ENCODE data around the gene NUP107. TPM values are rescaled to one million over a fixed set of nuclear protein-coding genes. Genes with fewer than 3 reads are reported as not detected.

The NUP107 gene
- total RNA-seq, 1 donor from 2014 or later = 59.9 TPM

DNA sequence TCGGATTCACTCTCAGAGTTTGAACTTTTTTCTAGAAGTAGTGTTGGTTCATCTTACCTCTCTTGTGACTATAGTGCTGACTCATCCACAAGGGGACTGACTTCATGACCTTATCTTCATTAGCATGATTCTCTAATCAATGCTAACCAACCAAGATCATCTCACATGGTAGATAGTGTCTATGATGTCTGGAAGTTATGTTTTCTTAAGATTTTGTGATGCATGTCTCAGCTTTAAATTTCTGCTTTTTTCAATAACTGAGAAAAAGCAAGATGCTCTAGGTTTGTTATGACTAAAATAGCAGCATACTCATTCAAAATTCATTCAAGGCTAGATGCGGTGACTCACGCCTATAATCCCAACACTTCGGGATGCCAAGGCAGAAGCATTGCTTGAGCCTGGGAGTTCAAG, 46.9 kb downstream of the NUP107 start:
- no peak for DNase-seq (ENCODE audit: low spot score in 2 of 2)
- no peak for FAIRE-seq

DNA sequence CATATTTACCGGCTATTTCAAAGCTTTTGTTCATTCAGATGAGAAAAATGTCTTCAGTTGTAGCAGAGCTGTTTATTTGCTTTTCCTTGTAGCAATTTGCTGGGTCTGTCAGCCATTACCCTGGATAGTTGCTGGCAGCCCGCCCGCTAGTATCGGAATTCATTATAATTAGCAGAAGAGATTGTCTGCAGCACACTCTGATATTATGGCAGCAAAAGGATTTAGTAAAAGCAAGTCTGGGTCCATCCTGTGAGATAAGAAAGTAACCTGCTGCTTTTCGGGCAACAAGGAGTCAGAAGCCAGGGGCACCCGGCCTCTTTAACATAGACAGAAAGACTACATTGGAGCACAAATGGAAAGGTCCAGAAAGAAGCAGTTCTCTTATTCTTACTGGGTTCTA, 53.1 kb downstream of the NUP107 start:
- FAIRE-seq (no peak), DNase-seq (ENCODE audit: low spot score in 2 of 2) (no peak)

DNA sequence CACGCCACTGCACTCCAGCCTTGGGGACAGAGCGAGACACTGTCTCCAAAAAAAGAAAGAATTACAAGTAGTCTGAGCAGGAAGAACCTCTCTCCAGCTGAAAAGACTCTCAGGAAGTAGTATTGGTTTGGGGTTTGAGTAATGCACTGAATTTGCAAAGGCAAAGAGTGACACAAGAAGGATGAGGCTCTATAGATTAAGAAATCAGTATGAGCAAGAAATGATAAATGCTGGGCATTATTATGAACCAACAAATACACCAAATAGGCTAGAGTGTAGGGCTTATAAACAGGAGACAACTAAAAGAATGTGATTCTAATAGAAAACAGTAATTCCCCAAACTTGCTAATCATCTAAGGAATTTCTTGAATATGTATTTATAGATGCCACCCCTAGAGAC, 56.6 kb downstream of the NUP107 start:
- DNase-seq (ENCODE audit: low spot score in 2 of 2) (no peak), FAIRE-seq (no peak)

DNA sequence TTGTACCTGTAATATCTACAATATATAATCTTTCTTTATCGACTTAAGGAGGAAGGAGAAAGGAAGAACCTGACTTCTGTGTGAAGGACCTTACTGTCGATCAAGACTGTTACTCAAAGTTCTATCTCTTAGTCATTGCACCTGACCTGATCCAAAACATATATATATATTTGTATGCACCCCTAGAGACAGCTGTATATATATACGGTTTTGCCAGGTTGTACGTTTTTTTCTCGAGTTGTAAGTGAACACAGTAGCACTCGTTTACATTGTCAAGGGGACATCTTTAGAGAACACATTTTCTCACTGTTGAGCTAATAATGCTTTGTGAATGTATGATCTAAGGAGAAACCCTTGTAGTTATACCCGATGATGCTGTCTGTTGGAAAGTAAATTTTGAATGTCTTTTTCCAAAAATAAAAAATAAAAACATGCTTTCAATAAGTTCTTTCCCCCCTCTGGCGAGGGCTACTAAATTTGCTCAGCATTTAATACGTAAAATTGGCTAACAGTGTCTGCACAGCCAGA, 58.7 kb downstream of the NUP107 start:
- DNase-seq (ENCODE audit: low spot score in 2 of 2) (peak in 1 of 2 donors; percentile 16), FAIRE-seq (no peak)

DNA sequence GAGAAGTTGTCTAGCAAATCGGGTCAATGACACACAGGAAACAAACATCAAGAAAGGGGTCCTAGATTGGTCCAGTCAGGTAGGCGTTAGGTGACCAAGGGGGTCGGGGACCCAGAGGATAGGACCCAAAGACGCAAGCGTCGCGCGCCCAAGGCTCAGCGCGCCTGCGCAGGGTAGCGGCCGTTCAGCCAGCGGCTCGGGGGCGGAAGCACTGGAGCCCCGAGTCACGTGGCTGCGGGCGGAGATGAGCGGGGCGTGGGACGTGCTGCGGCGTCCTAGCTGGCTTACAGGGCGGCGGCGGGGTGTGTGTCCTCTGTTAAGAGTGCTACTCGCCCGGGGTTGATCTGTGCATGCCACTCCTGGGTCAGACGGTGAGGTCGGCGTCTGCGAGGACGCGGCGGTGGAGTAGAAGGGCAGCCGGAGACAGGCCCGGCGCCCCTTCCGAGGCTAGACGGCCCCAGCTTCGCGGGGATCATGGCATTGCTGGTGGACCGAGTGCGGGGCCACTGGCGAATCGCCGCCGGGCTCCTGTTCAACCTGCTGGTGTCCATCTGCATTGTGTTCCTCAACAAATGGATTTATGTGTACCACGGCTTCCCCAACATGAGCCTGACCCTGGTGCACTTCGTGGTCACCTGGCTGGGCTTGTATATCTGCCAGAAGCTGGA, 59.3 kb downstream of the NUP107 start, which contains the start of gene SLC35E3:
Gene SLC35E3 (plus strand): TSS at position 273 of the 668 bp plus-strand sequence. CDS start 202 bp downstream, at position 475.
- DNase-seq (ENCODE audit: low spot score in 2 of 2) (peak; percentile 86 to 91), FAIRE-seq (no peak)

DNA sequence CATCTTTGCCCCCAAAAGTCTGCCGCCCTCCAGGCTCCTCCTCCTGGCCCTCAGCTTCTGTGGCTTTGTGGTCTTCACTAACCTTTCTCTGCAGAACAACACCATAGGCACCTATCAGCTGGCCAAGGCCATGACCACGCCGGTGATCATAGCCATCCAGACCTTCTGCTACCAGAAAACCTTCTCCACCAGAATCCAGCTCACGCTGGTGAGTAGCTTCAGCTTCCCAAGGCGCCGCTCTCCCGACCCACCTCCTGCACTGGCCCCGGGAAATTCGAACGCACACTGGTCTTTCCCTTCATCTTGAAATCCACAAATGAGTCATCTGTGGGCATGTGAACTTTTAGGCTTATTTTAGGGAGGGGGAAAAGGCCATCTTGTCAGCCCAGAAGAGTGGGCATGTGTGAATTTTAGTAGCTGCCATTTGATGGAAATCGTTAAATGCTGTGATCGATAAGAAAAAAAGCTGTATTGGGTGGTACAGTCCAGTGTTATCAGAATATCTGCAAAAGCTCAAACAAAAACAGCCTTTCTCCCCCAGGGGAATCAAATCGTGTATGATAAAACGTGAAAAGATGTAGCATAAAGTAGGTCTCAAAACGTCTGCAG, 59.9 kb downstream of the NUP107 start:
- DNase-seq (ENCODE audit: low spot score in 2 of 2) (peak; percentile 38 to 53), FAIRE-seq (no peak)

DNA sequence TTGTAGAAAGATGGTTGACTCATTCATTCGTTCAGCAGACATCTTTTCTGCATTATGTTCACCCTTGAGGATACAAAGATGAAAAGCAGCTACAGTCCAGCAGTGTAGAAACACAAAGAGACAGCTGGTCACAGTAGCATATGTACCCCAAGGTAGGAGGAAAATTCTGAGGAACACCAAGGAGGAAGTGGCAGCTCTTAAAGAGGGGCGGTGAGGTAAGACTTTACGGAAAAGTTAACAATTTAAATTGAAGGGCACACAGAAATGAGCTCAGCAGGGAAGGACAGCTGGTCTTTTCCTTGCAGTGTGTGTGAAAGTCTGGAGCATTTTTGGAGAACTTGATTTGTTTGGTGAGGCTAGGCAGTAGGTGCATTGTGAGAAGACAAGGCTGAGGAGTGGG, 62.7 kb downstream of the NUP107 start:
- DNase-seq (ENCODE audit: low spot score in 2 of 2) (no peak), FAIRE-seq (no peak)

DNA sequence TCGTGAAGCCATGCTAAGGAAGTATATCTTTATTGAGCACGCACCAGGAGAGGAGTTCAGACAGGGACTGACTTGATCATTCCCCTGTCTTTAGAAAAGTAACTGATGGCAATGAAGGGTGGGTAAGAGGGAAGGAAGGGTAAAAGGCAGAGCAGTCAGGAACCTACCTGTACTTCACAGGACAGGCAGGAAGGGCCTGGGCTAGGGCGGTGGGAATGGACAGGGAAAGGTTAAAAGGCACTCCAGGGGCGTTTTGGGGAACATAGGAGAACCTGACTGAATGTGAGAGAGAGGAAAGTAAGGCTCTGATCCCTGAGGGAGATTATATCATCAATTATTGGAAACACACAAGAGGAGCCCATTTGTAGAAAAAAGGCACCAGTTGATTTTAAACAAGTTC, 63.1 kb downstream of the NUP107 start:
- no peak for DNase-seq (ENCODE audit: low spot score in 2 of 2)
- no peak for FAIRE-seq

DNA sequence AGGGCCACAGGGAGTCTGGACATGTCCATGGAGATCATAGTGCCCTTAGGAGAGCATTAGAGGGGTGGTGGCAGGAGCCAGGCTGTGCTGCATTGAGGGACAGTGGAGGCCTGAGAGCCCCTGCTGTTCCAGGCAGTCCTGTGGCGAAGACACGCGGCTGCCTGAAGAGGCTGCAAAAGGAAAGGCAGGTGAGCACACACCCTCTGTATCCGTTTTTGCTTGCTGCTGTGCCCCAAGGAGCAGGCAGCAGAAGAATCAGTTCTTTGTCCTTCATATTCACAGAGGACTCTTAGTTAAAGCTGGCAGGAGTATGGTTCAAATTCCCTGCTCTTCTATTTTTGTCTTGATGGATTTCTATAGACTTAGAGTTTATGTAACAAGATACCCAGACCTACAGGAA, 63.7 kb downstream of the NUP107 start:
- DNase-seq (ENCODE audit: low spot score in 2 of 2) = no peak
- FAIRE-seq = no peak

DNA sequence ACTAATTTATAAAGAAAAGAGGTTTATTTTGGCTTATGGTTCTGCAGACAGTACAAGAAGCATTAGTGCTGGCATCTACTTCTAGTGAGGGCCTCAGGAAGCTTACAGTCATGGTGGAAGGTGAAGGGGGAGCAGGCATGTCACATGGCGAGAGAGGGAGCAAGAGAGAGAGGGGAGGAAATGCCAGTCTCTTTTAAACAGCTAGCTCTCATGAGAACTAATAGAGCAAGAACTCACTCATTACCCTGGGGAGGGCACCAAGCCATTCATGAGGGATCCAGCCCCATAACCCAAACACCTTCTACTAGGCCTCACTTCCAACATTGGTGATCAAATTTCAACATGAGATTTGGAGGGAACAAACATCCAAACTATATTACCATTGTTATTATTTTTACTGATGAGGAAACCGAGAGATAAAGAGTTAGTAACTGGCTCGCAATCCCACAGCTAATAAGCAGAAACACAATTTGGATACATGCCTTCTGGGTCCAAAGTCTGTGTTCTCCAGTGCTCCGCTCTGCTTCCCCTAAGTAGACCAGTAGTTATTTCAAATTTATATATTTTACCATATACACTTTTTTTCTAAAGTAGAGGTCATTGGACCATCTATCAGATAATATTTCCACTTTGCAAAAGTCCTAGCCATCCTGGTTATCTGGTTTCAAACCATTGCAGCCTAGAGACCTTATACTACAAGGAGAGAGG, 68.9 kb downstream of the NUP107 start:
- FAIRE-seq (no peak), DNase-seq (ENCODE audit: low spot score in 2 of 2) (no peak)

DNA sequence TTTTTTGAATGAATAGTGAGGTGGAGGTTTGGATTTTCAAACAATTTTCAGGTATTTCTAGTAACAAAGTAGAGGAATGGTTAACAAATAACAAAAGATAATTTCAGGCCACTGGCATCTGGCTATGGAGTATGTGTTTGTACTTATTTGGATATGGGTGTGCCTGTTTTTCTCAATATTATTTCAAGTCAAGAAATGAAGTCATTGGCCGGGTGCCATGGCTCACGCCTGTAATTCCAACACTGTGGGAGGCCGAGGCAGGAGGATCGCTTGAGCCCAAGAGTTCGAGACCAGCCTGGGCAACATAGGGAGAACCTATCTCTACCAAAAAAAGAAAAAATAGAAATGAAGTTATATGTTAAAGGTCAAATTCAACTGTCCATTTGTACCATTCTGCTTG, 73.1 kb downstream of the NUP107 start:
- no peak for DNase-seq (ENCODE audit: low spot score in 2 of 2)
- no peak for FAIRE-seq

DNA sequence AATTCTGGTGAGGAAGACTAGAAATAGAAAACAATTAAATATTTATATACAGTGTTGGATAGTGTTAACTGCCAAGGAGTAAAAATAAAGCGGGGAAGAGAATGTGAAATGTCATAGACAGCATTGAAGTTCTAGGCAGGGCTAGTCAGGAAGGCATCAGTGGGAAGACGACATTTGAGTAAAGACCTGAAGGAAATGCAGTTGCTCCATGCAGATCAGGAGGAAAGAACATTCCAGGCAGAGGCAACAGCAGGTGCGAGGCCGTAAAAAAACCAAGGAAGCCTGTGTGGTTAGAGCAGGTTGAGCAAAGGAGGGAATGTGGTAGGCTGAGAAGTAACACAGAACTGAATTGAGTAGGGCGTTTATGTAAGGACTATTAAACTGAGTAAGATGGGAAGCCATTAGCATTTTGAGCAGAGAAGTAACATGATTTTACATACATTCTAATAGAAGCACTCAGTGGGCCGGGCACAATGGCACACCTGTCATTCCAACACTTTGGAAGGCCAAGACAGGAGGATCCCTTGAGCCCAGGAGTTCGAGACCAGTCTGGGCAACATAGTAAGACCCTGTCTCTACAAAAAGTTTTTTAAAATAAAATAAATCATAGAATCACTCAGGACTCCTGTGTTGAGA, 74.1 kb downstream of the NUP107 start:
- no peak for DNase-seq (ENCODE audit: low spot score in 2 of 2)
- FAIRE-seq = no peak

DNA sequence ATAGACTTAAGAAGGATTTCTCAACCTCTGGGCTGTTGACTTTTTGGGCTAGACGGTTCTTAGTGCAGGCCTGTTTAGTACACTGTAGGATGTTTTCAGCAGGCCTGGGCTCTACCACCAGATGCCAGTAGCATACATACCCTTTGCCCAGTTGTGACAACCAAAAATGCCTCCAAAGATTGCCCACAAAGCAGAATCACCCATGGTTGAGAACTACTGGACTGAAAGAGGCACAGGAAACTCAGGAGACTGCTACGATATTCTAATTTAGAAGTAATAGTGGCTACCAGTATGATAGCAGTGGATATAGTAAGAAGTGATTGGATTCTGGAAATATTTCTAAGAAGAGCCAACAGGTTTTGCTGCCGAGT, 74.6 kb downstream of the NUP107 start:
- DNase-seq (ENCODE audit: low spot score in 2 of 2) = no peak
- no peak for FAIRE-seq

DNA sequence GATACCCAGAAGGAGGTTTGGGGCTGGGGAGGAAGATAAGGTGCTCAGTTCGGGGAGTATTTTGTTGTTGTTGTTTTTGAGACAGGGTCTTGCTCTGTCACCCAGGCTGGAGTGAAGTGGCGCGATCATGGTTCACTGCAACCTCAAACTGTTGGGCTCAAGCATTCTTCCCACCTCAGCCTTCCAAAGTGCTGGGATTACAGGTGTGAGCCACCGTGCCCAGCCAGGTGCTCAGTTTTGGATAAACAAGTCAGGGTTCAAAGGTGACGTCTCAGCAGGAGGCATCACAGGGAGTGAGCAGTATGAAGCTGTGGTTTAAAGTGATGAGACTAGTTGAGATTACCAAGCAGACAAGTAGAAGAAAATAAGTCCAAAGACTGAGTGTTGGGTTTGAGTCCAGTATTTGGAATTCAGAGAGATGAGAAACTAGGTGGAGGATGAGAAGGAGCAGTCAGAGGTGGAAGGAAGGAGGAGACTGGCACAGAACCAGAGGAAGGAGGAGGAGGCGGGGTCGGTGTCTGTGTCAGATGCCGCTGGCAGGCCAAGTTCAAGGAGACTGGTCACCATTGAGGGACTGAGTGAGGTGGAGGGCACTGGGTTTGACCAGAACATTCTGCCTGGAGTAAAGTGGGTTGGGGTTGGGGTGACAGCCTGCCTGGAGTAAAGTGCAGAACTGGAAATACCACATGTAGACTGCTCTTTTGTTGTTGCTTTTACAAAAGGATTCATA, 75.3 kb downstream of the NUP107 start:
- FAIRE-seq (no peak), DNase-seq (ENCODE audit: low spot score in 2 of 2) (no peak)

DNA sequence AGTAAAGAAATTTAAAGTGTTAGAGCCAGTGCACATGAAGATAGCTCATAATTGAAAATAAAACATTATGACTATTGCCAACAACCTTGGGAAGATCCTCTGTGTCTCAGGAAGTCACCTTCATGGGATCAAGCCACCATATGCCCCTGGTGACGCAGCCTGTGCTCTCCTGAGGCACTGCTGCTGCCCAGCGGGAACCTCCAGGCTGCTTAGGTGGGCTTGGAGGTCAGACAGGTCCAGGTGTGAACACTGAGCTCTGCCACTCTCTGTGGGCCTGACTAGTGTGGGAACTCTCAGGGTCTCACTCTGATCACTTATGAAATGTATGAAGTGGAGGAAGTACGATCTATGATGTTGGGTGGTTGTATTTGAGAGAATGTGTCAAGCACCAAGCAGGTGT, 75.9 kb downstream of the NUP107 start:
- no peak for FAIRE-seq

DNA sequence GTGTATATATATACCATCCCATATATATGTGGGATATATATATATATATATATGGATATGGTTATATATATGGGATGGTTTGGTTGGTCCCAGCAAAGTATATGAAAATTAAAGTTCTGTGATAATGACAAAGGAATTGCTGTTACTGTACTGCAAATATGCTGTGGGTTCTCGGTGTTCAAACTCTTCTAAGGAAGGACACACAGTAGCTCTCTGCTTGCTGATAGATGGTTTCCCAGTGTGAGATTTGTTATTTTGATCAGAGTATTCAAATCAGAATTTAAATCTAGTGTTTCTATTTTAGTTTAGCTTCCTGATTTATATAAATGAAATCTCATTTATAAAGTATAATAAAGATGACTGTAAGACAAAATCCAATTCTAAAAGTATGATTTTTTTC, 78.9 kb downstream of the NUP107 start:
- FAIRE-seq (no peak), DNase-seq (ENCODE audit: low spot score in 2 of 2) (no peak)

More for the DNA sequence above, 75.9 kb downstream of the NUP107 start:
- DNase-seq (ENCODE audit: low spot score in 2 of 2) = no peak

DNA sequence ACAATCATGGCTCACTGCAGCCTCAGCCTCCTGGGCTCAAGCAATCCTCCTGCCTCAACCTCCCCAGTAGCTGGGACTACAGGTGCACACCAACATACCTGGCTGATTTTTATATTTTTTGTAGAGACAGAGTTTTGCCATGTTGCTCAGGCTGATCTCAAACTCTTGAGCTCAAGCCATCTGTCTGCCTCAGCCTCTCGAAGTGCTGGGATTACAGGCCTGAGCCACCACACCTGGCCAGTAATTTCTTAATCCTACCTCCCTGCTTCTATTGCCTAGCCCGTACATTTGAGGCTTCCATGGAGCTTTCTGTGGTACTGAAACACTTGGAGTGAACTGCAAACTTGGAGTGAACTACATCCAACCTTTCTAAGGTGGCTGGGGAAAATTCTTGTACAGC, 79.9 kb downstream of the NUP107 start:
- FAIRE-seq = no peak
- DNase-seq (ENCODE audit: low spot score in 2 of 2) = no peak

DNA sequence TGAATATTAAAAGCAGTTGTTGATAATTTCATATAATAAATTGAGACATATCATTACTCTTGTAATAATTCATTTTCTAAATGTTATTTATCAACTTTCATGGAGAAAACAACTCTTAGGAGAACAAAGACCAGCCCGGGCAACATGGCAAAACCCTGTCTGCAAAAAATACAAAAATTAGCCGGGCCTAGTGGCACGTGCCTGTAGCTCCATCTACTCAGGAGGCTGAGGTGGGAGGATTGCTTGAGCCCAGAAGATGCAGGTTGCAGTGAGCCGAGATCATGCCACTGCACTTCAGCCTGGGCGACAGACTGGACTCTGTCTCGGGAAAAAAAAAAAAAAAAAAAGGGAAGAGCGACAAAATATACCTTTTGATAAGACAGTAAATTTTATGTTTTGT, 80.4 kb downstream of the NUP107 start:
- no peak for FAIRE-seq
- DNase-seq (ENCODE audit: low spot score in 2 of 2) = no peak

DNA sequence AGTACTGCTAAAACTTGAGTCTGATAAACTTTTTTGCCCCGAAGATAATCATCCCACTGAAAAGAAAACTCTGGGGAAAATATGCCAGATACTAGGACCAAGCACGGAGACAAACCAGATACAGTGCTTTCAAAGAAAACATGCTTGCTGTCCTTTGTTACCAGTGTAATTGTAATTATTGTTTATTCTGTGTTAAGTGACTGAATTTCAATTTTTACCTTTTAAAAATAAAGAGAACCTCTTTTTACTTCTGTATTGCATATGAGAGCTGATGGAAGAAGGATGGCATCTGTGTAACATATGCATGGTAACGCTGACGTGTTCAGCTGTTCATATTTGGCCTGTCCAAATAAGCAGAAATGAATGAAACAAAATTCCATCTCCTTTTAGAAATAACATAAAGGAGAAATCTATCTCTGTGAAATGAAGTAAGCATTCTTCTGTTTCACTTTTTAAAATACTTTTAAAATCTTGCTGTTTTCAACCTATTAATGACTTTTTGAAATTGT, 81.7 kb downstream of the NUP107 start:
- no peak for FAIRE-seq

DNA sequence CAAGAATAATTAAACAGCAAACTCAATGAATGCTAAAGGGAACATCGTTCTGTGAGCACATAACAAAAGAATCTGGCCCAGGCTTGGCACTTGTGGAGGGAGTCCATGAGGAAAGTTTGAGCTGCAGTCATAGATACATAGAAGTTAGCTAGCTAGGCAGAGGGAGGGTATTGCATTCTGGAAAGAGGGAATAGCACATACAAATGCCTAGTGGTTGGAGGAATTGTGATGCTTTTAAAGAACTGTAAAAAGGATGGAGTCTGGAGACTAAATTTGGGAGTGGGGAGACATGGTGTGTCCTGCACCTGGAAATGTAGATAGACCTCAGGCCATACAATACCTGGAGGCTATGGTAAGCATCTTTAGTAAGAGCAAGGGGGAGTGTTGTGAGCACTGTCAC, 83.2 kb downstream of the NUP107 start:
- FAIRE-seq (no peak), DNase-seq (ENCODE audit: low spot score in 2 of 2) (no peak)

More for the DNA sequence above, 81.7 kb downstream of the NUP107 start:
- no peak for DNase-seq (ENCODE audit: low spot score in 2 of 2)
